NT2/D1 (cell line): ENCODE data around the gene ATP9A.

Experiments
- SUZ12 ChIP-seq: IDR thresholded peaks from 2 replicates; pipeline ENCODE4 v1.6.1; 2011; ENCODE audit not compliant: insufficient read length, insufficient read depth; ENCODE audit errors: extremely low read depth
- ZNF274 ChIP-seq: IDR thresholded peaks from 2 replicates; pipeline ENCODE4 v1.6.1; 2011; ENCODE audit warnings: mild to moderate bottlenecking, low read depth, low read length

DNA sequence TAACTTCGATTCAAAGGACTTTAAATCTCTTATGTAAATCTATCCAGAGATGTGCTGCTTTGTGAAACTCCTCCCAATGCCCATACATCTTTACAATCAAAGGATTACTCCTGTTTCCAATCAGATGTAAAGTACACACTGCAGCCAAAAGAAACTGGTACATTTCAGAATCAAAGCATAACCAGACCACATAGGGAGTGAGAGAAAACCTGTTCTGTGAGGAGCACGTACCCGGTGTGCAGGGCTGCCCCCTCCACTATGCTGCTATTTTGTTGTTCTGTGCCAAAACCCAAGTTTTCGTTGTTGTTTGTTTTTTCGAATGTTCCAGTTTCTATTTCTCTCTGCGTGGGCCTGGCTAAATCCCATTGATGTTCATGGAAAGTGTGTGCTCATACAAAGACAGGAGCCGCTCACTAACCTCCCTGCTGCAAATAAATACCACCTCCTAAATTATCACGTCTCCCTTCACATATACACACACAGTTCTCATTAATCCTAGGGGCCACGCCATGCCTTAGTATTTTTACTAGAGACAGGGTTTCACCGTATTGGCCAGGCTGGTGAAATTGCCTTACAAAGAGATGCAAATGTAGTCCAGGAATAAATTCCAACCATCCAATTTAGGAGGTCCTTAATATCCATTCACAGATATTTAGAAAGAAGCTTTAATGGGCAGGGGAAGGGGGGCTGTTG is 52.9 kb downstream of the ATP9A start:
- TF ChIP-seq ZNF274 (no peak), SUZ12 (no peak)
